Liver (tissue), 3 donors: Measurements from ENCODE around the gene INSM1.

Experiments
- ATF3 ChIP-seq: IDR thresholded peaks from 2 replicates; pipeline ENCODE4 v1.6.1; 2016; ENCODE audit warnings: antibody characterized with exemption
- JUND ChIP-seq, 2 donors: IDR thresholded peaks; 2 replicates each; pipeline ENCODE4 v1.6.1; 2016; ENCODE audit warnings: antibody characterized with exemption in 2 of 2
- RAD21 ChIP-seq, 2 donors: IDR thresholded peaks; 2 replicates each; pipeline ENCODE4 v1.6.1; 2016; ENCODE audit warnings: antibody characterized with exemption in 2 of 2, mild to moderate bottlenecking in 2 of 2
- TF ChIP-seq, protein P1 (sequence below): fragments of 150-350 bp; IDR thresholded peaks from 2 replicates; pipeline ENCODE4 v1.5.1; 2017; ENCODE audit warnings: improper control_type of control experiment, low read depth, low read length; ENCODE audit not compliant: missing input control
- TF ChIP-seq, protein P2 (sequence below): IDR thresholded peaks from 2 replicates; pipeline ENCODE4 v1.6.1; 2016; ENCODE audit warnings: antibody characterized with exemption, mild to moderate bottlenecking
- donor health status: healthy.
- donor health status: healthy.

DNA sequence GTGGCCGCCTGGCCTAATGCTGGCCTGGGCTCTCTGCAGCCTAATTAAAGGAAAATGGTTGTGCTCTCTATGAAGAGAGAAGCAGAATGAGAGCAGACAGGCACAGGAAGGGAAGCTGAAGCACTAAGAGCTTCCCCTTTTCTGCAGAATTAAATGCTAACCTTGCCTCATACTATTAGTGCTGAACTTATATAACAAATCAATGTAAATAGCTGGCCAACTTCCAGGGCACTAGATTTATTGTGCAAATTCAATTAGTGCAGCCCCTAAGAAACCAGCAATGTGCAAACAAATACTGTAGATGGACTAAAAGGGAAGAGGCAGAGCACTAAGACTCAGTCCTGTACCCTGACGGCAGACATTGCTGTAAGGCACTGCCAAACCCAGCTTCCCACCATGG is 36.1 kb upstream of the INSM1 start:
- TF ChIP-seq, protein P1, sequence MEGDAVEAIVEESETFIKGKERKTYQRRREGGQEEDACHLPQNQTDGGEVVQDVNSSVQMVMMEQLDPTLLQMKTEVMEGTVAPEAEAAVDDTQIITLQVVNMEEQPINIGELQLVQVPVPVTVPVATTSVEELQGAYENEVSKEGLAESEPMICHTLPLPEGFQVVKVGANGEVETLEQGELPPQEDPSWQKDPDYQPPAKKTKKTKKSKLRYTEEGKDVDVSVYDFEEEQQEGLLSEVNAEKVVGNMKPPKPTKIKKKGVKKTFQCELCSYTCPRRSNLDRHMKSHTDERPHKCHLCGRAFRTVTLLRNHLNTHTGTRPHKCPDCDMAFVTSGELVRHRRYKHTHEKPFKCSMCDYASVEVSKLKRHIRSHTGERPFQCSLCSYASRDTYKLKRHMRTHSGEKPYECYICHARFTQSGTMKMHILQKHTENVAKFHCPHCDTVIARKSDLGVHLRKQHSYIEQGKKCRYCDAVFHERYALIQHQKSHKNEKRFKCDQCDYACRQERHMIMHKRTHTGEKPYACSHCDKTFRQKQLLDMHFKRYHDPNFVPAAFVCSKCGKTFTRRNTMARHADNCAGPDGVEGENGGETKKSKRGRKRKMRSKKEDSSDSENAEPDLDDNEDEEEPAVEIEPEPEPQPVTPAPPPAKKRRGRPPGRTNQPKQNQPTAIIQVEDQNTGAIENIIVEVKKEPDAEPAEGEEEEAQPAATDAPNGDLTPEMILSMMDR: no peak
- TF ChIP-seq JUND (IDR thresholded peaks at IDR 0.05) (no peak), RAD21 (IDR thresholded peaks at IDR 0.05) (no peak), ATF3 (no peak)
- TF ChIP-seq, protein P2, sequence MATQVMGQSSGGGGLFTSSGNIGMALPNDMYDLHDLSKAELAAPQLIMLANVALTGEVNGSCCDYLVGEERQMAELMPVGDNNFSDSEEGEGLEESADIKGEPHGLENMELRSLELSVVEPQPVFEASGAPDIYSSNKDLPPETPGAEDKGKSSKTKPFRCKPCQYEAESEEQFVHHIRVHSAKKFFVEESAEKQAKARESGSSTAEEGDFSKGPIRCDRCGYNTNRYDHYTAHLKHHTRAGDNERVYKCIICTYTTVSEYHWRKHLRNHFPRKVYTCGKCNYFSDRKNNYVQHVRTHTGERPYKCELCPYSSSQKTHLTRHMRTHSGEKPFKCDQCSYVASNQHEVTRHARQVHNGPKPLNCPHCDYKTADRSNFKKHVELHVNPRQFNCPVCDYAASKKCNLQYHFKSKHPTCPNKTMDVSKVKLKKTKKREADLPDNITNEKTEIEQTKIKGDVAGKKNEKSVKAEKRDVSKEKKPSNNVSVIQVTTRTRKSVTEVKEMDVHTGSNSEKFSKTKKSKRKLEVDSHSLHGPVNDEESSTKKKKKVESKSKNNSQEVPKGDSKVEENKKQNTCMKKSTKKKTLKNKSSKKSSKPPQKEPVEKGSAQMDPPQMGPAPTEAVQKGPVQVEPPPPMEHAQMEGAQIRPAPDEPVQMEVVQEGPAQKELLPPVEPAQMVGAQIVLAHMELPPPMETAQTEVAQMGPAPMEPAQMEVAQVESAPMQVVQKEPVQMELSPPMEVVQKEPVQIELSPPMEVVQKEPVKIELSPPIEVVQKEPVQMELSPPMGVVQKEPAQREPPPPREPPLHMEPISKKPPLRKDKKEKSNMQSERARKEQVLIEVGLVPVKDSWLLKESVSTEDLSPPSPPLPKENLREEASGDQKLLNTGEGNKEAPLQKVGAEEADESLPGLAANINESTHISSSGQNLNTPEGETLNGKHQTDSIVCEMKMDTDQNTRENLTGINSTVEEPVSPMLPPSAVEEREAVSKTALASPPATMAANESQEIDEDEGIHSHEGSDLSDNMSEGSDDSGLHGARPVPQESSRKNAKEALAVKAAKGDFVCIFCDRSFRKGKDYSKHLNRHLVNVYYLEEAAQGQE: no peak
